ENCODE data around the gene WDR45B. TPM values are rescaled to one million over a fixed set of nuclear protein-coding genes. Genes with fewer than 3 reads are reported as not detected.
A peak's percentile ranks its signal among the peaks of the same experiment; 100 is the strongest.

The WDR45B gene
- polyA plus RNA-seq, 1 donor from 2014 or later: 131 TPM

- H3K4me3 ChIP-seq (ENCODE audit: low read length): no peak overlapping the region
- no peaks in the 10 kb centered on the region for H3K9me2 ChIP-seq (ENCODE audit: insufficient read depth, low read length)
- H3K27me3 ChIP-seq (ENCODE audit: insufficient read depth, low read depth, low read length): no peaks in the 10 kb centered on the region
- no peak overlapping the region for H2AFZ ChIP-seq (ENCODE audit: low read depth, low read length)
- no peaks in the 10 kb centered on the region for H3K9me3 ChIP-seq (ENCODE audit: low read length)
- peaks cover 21% of the 10 kb centered on the region for H3K79me2 ChIP-seq (replicated peaks; ENCODE audit: insufficient read depth, low read length)
- no peak overlapping the region for H3K9ac ChIP-seq (ENCODE audit: low read length)
- no peak overlapping the region for H3K4me2 ChIP-seq (ENCODE audit: low read length)
- no peak overlapping the region for H3K27ac ChIP-seq (ENCODE audit: low read length)
- TF ChIP-seq REST (IDR thresholded peaks at IDR 0.05; ENCODE audit: borderline replicate concordance) (no peak), EP300 (conservative IDR thresholded peaks at IDR 0.05; ENCODE audit: poor library complexity, severe bottlenecking) (no peak), TAF1 (IDR thresholded peaks at IDR 0.05; ENCODE audit: low read depth) (no peak), POLR2AphosphoS5 (IDR thresholded peaks at IDR 0.05) (no peak), MXI1 (conservative IDR thresholded peaks at IDR 0.05; ENCODE audit: poor library complexity, severe bottlenecking) (no peak), CTCF (IDR thresholded peaks at IDR 0.05; ENCODE audit: poor library complexity, severe bottlenecking) (no peak), RAD21 (conservative IDR thresholded peaks at IDR 0.05) (no peak), EZH2 (IDR thresholded peaks at IDR 0.05; ENCODE audit: borderline replicate concordance, insufficient read depth, low read length, poor library complexity, severe bottlenecking) (no peak), SMC3 (conservative IDR thresholded peaks at IDR 0.05; ENCODE audit: poor library complexity) (no peak)
- H3K36me3 ChIP-seq (ENCODE audit: insufficient read depth, low read length): no peaks in the 10 kb centered on the region
- H3F3A ChIP-seq (ENCODE audit: insufficient read depth, low read length, poor library complexity, severe bottlenecking): no peaks in the 10 kb centered on the region
- H4K20me1 ChIP-seq (ENCODE audit: insufficient read depth): peaks cover 4% of the 10 kb centered on the region
Observed at GRCh38 chr17:82650723-82651122, 2.5 kb upstream of the WDR45B start.

- no peaks in the 10 kb centered on the region for H3K9me2 ChIP-seq (ENCODE audit: insufficient read depth, low read length)
- no peak overlapping the region for H3K27ac ChIP-seq (ENCODE audit: low read length)
- TF ChIP-seq POLR2AphosphoS5 (IDR thresholded peaks at IDR 0.05) (no peak), REST (IDR thresholded peaks at IDR 0.05; ENCODE audit: borderline replicate concordance) (no peak), SMC3 (conservative IDR thresholded peaks at IDR 0.05; ENCODE audit: poor library complexity) (no peak), MXI1 (conservative IDR thresholded peaks at IDR 0.05; ENCODE audit: poor library complexity, severe bottlenecking) (no peak), EZH2 (IDR thresholded peaks at IDR 0.05; ENCODE audit: borderline replicate concordance, insufficient read depth, low read length, poor library complexity, severe bottlenecking) (no peak), EP300 (conservative IDR thresholded peaks at IDR 0.05; ENCODE audit: poor library complexity, severe bottlenecking) (no peak), TAF1 (IDR thresholded peaks at IDR 0.05; ENCODE audit: low read depth) (no peak), RAD21 (conservative IDR thresholded peaks at IDR 0.05) (no peak), CTCF (IDR thresholded peaks at IDR 0.05; ENCODE audit: poor library complexity, severe bottlenecking) (no peak)
- no peaks in the 10 kb centered on the region for H3K27me3 ChIP-seq (ENCODE audit: insufficient read depth, low read depth, low read length)
- peaks cover 29% of the 10 kb centered on the region for H3K79me2 ChIP-seq (replicated peaks; ENCODE audit: insufficient read depth, low read length)
- no peaks in the 10 kb centered on the region for H3F3A ChIP-seq (ENCODE audit: insufficient read depth, low read length, poor library complexity, severe bottlenecking)
- H3K4me2 ChIP-seq (ENCODE audit: low read length): no peak overlapping the region
- H2AFZ ChIP-seq (ENCODE audit: low read depth, low read length): no peak overlapping the region
- no peak overlapping the region for H3K9ac ChIP-seq (ENCODE audit: low read length)
- peaks cover 4% of the 10 kb centered on the region for H4K20me1 ChIP-seq (ENCODE audit: insufficient read depth)
- H3K4me3 ChIP-seq (ENCODE audit: low read length): peak overlapping the region; percentile 63
- no peaks in the 10 kb centered on the region for H3K36me3 ChIP-seq (ENCODE audit: insufficient read depth, low read length)
- H3K9me3 ChIP-seq (ENCODE audit: low read length): no peaks in the 10 kb centered on the region
Observed at GRCh38 chr17:82649501-82650261, 1.4 kb upstream of the WDR45B start.
